ENCODE results near the gene CHST8. TPM values are rescaled to one million over a fixed set of nuclear protein-coding genes. Genes with fewer than 3 reads are reported as not detected.
"Not testable (repeated sequence)": the region's sequence is repeated elsewhere in the genome, so short reads cannot be mapped to it uniquely, and the experiment has no call there.

The CHST8 gene
- total RNA-seq, 4 donors from 2014 or later: not detected

DNA sequence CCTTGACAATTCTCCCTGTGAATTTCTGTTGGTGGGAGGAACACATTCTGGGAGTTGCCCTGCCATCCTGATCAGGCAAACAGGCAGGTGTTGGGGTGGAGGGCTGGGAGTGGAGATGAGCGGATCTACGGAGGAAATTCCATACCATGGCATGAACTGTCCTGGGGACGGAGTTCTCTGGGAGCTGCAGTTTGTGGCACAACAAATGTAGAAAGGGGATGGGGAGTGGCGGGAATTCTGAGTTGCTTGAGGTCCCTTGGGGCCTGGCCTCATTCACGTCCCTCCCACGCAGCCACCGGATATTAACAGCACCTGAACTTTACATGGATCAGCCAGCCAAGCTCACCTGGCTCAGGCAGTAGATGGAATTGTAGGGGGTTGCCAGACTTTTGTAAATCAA lies 70.0 kb downstream of the CHST8 start:
- Histone ChIP-seq H3K27ac (no peak overlapping the region), H3K27me3 (no peaks in the 10 kb centered on the region), H3K4me1 (no peaks in the 10 kb centered on the region), H3K9me3 (no peaks in the 10 kb centered on the region), H3K36me3 (no peaks in the 10 kb centered on the region), H3K4me3 (no peak overlapping the region)
- intact Hi-C loops (cut with DNase I; ENCODE audit: low total_unique reads) (no loop called here), in situ Hi-C loops (cut with MboI; ENCODE audit: low pct_ligation_motif_present in 1 of 4, low pct_unique_long_range_greater_than_20kb in 1 of 4, low sequenced_read_pairs in 3 of 4) (no loop called here)
- TF ChIP-seq EP300 (IDR thresholded peaks at IDR 0.05; ENCODE audit: low read depth): no peak
- TF ChIP-seq POLR2AphosphoS5 (IDR thresholded peaks at IDR 0.05): no peak
- no peak for TF ChIP-seq POLR2A (IDR thresholded peaks at IDR 0.05)
- TF ChIP-seq, protein P1, sequence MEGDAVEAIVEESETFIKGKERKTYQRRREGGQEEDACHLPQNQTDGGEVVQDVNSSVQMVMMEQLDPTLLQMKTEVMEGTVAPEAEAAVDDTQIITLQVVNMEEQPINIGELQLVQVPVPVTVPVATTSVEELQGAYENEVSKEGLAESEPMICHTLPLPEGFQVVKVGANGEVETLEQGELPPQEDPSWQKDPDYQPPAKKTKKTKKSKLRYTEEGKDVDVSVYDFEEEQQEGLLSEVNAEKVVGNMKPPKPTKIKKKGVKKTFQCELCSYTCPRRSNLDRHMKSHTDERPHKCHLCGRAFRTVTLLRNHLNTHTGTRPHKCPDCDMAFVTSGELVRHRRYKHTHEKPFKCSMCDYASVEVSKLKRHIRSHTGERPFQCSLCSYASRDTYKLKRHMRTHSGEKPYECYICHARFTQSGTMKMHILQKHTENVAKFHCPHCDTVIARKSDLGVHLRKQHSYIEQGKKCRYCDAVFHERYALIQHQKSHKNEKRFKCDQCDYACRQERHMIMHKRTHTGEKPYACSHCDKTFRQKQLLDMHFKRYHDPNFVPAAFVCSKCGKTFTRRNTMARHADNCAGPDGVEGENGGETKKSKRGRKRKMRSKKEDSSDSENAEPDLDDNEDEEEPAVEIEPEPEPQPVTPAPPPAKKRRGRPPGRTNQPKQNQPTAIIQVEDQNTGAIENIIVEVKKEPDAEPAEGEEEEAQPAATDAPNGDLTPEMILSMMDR (IDR thresholded peaks at IDR 0.05): no peak
- DNase-seq: no peak
- WGBS, 2 donors (ENCODE audit: low coverage in 1 of 2): 62% methylated on average over 7 of the region's 7 CpGs; no CpG with 5 or more reads in 1 of the 2 donors

DNA sequence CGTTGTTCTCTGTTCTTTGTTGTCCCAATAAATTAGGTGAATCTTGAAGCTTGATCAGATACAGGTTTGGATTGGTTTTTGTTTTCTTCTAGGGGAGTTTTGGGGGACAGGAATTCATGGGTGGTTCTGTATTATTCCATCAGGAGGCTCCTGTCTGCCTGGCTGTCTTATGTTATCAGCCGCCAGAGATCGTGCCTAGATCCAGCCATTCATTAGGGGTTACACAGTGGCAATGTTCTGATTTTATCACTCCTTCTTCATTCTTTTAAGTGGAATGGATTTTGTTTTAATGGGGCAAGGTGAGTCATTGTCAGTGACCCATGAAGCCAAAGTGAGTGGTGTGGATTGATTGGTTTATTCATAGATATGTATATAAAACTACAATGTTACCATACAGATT lies 71.9 kb downstream of the CHST8 start:
- in situ Hi-C loops (cut with MboI; ENCODE audit: low pct_ligation_motif_present in 1 of 4, low pct_unique_long_range_greater_than_20kb in 1 of 4, low sequenced_read_pairs in 3 of 4): no loop called here
- TF ChIP-seq POLR2AphosphoS5 (IDR thresholded peaks at IDR 0.05) (no peak), POLR2A (IDR thresholded peaks at IDR 0.05) (no peak), EP300 (IDR thresholded peaks at IDR 0.05; ENCODE audit: low read depth) (no peak)
- TF ChIP-seq, protein P1 (IDR thresholded peaks at IDR 0.05): no peak

DNA sequence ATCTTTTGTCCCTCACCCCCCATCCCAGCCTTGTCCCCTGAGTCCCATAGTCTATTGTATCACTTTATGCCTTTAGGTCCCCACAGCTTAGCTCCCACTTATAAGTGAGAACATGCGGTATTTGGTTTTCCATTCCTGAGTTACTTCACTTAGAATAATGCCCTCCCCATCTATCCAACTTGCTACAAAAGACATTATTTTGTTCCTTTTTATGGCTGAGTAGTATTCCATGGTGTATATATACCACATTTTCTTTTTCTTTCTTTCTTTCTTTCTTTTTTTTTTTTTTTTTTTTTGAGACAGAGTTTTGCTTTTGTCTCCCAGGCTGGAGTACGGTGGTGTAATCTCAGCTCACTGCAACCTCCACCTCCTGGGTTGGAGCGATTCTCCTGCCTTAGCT lies 73.8 kb downstream of the CHST8 start:
- 93 to 100% methylated on average over 1 to 3 of the region's 3 CpGs for WGBS, 2 donors (ENCODE audit: low coverage in 1 of 2)
- intact Hi-C loops (cut with DNase I; ENCODE audit: low total_unique reads); DNase-seq: not testable (repeated sequence)

More for the DNA sequence above, 71.9 kb downstream of the CHST8 start:
- Histone ChIP-seq H3K9me3 (no peaks in the 10 kb centered on the region), H3K27me3 (no peaks in the 10 kb centered on the region), H3K4me3 (no peak overlapping the region), H3K27ac (no peak overlapping the region), H3K36me3 (no peaks in the 10 kb centered on the region), H3K4me1 (no peaks in the 10 kb centered on the region)
- intact Hi-C loops (cut with DNase I; ENCODE audit: low total_unique reads): no loop called here
- no peak for DNase-seq
- WGBS, 2 donors (ENCODE audit: low coverage in 1 of 2): 54 to 73% methylated on average over 3 of the region's 3 CpGs

DNA sequence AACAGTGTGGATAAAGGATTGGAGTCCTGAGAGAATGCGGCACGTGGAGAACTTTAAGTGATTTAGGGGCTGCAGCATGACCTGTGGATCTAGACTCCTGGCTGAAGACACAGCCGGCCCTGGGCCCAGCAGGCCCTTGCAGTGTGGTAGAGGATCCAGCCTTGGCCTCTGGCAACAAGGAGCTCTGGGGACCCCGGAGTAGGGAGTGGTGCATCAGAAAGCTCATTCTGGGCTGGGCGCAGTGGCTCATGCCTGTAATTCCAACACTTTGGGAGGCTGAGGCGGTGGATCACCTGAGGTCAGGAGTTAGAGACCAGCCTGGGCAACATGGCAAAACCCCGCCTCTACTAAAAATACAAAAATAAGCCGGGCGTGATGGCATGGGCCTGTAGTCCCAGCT lies 76.0 kb downstream of the CHST8 start:
- in situ Hi-C loops (cut with MboI; ENCODE audit: low pct_ligation_motif_present in 1 of 4, low pct_unique_long_range_greater_than_20kb in 1 of 4, low sequenced_read_pairs in 3 of 4) (no loop called here), intact Hi-C loops (cut with DNase I; ENCODE audit: low total_unique reads) (no loop called here)
- H3K27me3 ChIP-seq: no peaks in the 10 kb centered on the region
- no peak overlapping the region for H3K27ac ChIP-seq
- no peak for DNase-seq
- H3K9me3 ChIP-seq: no peaks in the 10 kb centered on the region
- TF ChIP-seq POLR2AphosphoS5 (IDR thresholded peaks at IDR 0.05) (no peak), POLR2A (IDR thresholded peaks at IDR 0.05) (no peak), EP300 (IDR thresholded peaks at IDR 0.05; ENCODE audit: low read depth) (no peak)
- TF ChIP-seq, protein P1 (IDR thresholded peaks at IDR 0.05): no peak
- H3K36me3 ChIP-seq: no peaks in the 10 kb centered on the region
- no peak overlapping the region for H3K4me3 ChIP-seq
- WGBS, 2 donors (ENCODE audit: low coverage in 1 of 2): 88% methylated on average over 9 of the region's 9 CpGs; no CpG with 5 or more reads in 1 of the 2 donors
- H3K4me1 ChIP-seq: no peaks in the 10 kb centered on the region

More for the DNA sequence above, 73.8 kb downstream of the CHST8 start:
- H3K27ac ChIP-seq; H3K4me3 ChIP-seq; H3K36me3 ChIP-seq; H3K4me1 ChIP-seq; H3K27me3 ChIP-seq; H3K9me3 ChIP-seq; in situ Hi-C loops (cut with MboI; ENCODE audit: low pct_ligation_motif_present in 1 of 4, low pct_unique_long_range_greater_than_20kb in 1 of 4, low sequenced_read_pairs in 3 of 4): not testable (repeated sequence)
